Astrocyte of the spinal cord (primary cell): ENCODE data around the gene PCDHGA10.
A peak's percentile ranks its signal among the peaks of the same experiment; 100 is the strongest.
"Not testable (repeated sequence)": the region's sequence is repeated elsewhere in the genome, so short reads cannot be mapped to it uniquely, and the experiment has no call there.

Experiments
- DNase-seq: peaks from one replicate; pipeline ENCODE4 v3.0.0; 2011; ENCODE audit warnings: low read depth, low spot score
- H3K4me3 ChIP-seq: 2 replicates; pipeline ENCODE4 v1.5.1; 2011; ENCODE audit warnings: low read depth, mild to moderate bottlenecking, low read length, moderate library complexity
- in situ Hi-C: cut with HindIII; loops from 2 replicates; pipeline ENCODE4 v1.10.0; 2017; ENCODE audit warnings: low sequenced_read_pairs
- TF ChIP-seq, protein P1 (sequence below): IDR thresholded peaks from 2 replicates; pipeline ENCODE4 v1.5.1; 2012; ENCODE audit warnings: low read depth, mild to moderate bottlenecking, low read length, inconsistent platforms

The PCDHGA10 gene

DNA sequence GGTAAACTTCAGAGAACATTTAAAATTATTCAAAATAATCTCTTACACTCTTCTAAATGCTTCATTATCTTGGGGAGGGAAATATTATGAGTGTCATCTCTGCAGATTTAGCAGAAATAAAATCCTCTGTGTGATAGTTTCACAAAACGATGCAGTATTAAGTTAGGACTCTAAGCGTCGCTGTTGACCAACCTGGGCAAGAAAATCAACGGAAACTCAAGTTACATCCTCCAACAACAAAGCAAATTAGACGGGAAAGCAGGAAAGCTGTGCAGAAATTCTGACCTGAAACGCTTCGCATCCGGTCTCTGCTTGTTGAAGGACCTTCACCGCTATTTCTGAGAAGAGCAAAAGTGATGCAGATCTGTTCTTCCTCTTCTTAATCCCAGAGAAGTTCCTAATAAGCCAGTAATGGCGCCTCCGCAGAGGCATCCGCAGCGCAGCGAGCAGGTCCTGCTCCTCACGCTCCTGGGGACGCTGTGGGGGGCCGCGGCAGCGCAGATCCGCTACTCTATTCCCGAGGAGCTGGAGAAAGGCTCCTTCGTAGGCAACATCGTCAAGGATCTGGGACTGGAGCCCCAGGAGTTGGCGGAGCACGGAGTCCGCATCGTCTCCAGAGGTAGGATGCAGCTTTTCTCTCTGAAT is 39.0 kb upstream of the PCDHGA10 start, which contains the start of gene PCDHGA6:
PCDHGA6 (plus strand) TSS at position 219 of the 645 bp plus-strand sequence; CDS start at position 412, 193 bp downstream.
- TF ChIP-seq, protein P1, sequence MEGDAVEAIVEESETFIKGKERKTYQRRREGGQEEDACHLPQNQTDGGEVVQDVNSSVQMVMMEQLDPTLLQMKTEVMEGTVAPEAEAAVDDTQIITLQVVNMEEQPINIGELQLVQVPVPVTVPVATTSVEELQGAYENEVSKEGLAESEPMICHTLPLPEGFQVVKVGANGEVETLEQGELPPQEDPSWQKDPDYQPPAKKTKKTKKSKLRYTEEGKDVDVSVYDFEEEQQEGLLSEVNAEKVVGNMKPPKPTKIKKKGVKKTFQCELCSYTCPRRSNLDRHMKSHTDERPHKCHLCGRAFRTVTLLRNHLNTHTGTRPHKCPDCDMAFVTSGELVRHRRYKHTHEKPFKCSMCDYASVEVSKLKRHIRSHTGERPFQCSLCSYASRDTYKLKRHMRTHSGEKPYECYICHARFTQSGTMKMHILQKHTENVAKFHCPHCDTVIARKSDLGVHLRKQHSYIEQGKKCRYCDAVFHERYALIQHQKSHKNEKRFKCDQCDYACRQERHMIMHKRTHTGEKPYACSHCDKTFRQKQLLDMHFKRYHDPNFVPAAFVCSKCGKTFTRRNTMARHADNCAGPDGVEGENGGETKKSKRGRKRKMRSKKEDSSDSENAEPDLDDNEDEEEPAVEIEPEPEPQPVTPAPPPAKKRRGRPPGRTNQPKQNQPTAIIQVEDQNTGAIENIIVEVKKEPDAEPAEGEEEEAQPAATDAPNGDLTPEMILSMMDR: peak; percentile 58
- H3K4me3 ChIP-seq: peak within 1 kb of the TSS; percentile 38
- peak; percentile 48 for DNase-seq
- in situ Hi-C loops: no loop called here

DNA sequence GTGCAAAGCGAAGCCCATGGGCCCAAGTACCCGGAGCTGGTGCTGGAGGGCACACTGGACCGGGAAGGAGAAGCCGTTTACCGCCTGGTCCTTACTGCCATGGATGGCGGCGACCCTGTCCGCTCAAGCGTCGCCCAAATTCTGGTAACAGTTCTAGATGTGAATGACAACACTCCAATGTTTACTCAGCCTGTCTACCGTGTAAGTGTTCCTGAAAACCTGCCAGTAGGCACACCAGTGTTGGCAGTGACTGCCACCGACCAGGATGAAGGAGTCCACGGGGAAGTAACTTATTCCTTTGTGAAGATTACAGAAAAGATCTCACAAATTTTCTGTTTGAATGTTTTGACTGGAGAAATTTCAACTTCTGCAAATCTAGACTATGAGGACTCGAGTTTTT is 38.2 kb upstream of the PCDHGA10 start:
- in situ Hi-C loops: no loop called here
- TF ChIP-seq, protein P1: no peak
- no peak for DNase-seq
- H3K4me3 ChIP-seq: no peak overlapping the region

DNA sequence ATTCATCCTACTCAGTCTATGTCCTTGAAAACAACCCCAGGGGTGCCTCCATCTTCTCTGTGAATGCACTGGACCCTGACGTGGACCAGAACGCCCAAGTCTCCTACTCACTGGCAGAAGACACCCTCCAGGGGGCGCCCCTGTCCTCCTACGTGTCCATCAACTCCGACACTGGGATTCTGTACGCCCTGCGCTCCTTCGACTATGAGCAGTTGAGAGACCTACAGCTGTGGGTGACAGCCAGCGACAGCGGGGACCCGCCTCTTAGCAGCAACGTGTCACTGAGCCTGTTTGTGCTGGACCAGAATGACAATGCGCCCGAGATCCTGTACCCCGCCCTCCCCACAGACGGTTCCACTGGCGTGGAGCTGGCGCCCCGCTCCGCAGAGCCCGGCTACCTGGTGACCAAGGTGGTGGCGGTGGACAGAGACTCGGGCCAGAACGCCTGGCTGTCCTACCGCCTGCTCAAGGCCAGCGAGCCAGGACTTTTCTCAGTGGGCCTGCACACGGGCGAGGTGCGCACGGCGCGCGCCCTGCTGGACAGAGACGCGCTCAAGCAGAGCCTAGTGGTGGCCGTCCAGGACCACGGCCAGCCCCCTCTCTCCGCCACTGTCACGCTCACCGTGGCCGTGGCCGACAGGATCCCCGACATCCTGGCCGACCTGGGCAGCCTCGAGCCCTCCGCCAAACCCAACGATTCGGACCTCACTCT is 37.2 kb upstream of the PCDHGA10 start:
- in situ Hi-C loops, DNase-seq, H3K4me3 ChIP-seq: not testable (repeated sequence)

DNA sequence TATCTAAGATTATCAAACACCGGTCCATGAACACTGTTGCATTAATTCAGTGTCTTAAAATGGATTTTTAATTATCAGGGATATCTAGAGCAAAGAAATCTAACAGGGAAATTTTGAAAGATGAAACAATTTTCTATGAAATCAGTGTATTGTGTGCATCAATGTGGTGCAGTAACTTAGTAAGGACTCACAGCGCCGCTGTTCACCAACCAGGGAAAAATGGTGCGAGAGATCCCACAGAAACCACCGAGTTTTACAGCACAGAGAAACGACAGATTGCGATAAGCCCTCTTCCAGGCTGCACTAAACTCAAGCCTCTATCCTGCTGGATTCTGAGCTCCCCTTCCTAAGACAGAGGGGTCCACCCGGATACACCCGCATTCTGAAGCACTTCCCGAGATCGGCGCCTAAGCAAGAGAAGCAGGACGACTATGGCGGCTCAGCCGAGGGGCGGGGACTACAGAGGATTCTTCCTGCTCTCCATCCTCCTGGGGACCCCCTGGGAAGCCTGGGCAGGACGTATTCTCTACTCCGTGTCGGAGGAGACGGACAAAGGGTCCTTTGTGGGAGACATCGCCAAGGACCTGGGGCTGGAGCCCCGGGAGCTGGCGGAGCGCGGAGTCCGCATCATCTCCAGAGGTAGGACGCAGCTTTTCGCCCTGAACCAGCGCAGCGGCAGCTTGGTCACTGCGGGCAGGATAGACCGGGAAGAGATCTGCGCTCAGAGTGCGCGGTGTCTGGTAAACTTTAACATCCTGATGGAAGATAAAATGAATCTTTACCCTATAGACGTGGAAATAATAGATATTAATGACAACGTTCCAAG is 30.1 kb upstream of the PCDHGA10 start, which contains the start of gene PCDHGA7:
PCDHGA7 (plus strand) TSS at position 274 of the 826 bp plus-strand sequence; CDS start at position 432, 158 bp downstream.
- in situ Hi-C loops: no loop called here
- TF ChIP-seq, protein P1: peak; percentile 59
- H3K4me3 ChIP-seq: peak within 1 kb of the TSS; percentile 46
- DNase-seq: peak; percentile 56

DNA sequence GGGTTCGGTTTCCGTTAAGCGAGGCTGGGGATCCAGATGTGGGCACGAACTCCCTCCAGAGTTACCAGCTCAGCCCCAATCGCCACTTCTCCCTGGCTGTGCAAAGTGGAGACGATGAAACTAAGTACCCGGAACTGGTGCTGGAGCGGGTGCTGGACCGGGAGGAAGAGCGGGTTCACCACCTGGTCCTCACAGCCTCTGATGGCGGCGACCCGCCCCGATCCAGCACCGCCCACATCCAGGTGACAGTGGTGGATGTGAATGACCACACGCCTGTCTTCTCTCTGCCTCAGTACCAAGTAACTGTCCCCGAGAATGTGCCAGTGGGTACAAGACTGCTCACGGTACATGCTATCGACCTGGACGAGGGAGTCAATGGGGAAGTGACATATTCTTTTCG is 29.4 kb upstream of the PCDHGA10 start:
- in situ Hi-C loops: no loop called here

DNA sequence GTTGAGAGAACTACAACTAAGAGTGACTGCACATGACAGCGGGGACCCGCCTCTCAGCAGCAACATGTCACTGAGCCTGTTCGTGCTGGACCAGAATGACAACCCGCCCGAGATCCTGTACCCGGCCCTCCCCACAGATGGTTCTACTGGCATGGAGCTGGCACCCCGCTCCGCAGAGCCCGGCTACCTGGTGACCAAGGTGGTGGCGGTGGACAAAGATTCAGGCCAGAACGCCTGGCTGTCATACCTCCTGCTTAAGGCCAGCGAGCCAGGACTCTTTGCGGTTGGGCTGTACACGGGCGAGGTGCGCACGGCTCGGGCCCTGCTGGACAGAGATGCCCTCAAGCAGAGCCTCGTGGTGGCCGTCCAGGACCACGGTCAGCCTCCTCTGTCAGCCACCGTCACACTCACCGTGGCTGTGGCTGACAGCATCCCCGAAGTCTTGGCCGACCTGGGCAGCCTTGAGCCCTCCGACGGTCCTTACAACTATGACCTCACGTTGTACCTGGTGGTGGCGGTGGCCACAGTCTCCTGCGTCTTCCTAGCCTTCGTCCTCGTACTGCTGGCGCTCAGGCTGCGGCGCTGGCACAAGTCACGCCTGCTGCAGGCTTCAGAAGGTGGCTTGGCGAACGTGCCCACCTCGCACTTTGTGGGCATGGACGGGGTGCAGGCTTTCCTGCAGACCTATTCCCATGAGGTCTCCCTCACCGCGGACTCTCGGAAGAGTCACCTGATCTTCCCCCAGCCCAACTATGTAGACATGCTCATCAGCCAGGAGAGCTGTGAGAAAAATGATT is 28.1 kb upstream of the PCDHGA10 start:
- no peak overlapping the region for H3K4me3 ChIP-seq
- TF ChIP-seq, protein P1: no peak
- in situ Hi-C loops: no loop called here
- no peak for DNase-seq

More for the DNA sequence above, 29.4 kb upstream of the PCDHGA10 start:
- TF ChIP-seq, protein P1: no peak
- peak overlapping the region; percentile 46 for H3K4me3 ChIP-seq
- no peak for DNase-seq
